Astrocyte of the spinal cord (primary cell): ENCODE results near the gene UBE3D.
"Not testable (repeated sequence)": the region's sequence is repeated elsewhere in the genome, so short reads cannot be mapped to it uniquely, and the experiment has no call there.

ENCODE experiments used
- DNase-seq: peaks from one replicate; pipeline ENCODE4 v3.0.0; 2011; ENCODE audit warnings: low read depth, low spot score
- H3K4me3 ChIP-seq: 2 replicates; pipeline ENCODE4 v1.5.1; 2011; ENCODE audit warnings: low read depth, mild to moderate bottlenecking, low read length, moderate library complexity
- CTCF ChIP-seq: IDR thresholded peaks from 2 replicates; pipeline ENCODE4 v1.5.1; 2012; ENCODE audit warnings: low read depth, mild to moderate bottlenecking, low read length, inconsistent platforms
- in situ Hi-C: cut with HindIII; loops from 2 replicates; pipeline ENCODE4 v1.10.0; 2017; ENCODE audit warnings: low sequenced_read_pairs

UBE3D gene

GRCh38 chr6:82951389-82951788 lies 114.3 kb downstream of the UBE3D start:
- no peak for DNase-seq
- TF ChIP-seq CTCF: no peak
- no peak overlapping the region for H3K4me3 ChIP-seq
- in situ Hi-C loops: no loop called here

- in situ Hi-C loops, H3K4me3 ChIP-seq, DNase-seq: not testable (repeated sequence)
Observed at GRCh38 chr6:82930915-82931314, 134.7 kb downstream of the UBE3D start.

GRCh38 chr6:82924799-82925535 lies 140.7 kb downstream of the UBE3D start:
- no peak overlapping the region for H3K4me3 ChIP-seq
- DNase-seq: no peak
- in situ Hi-C loops: no loop called here
- no peak for TF ChIP-seq CTCF

- H3K4me3 ChIP-seq: no peak overlapping the region
- no peak for TF ChIP-seq CTCF
- DNase-seq: no peak
- in situ Hi-C loops: no loop called here
Observed at GRCh38 chr6:82921258-82921657, 144.4 kb downstream of the UBE3D start.

- no peak overlapping the region for H3K4me3 ChIP-seq
- no peak for TF ChIP-seq CTCF
- in situ Hi-C loops: no loop called here
- DNase-seq: peak; percentile 18
Observed at GRCh38 chr6:82917346-82918064, 148.1 kb downstream of the UBE3D start.

- H3K4me3 ChIP-seq: no peak overlapping the region
- DNase-seq: no peak
- in situ Hi-C loops: no loop called here
- TF ChIP-seq CTCF: no peak
Observed at GRCh38 chr6:82915666-82916065, 150.0 kb downstream of the UBE3D start.

- no peak for DNase-seq
- no peak for TF ChIP-seq CTCF
- in situ Hi-C loops: no loop called here
- H3K4me3 ChIP-seq: no peak overlapping the region
Observed at GRCh38 chr6:82914511-82914910, 151.1 kb downstream of the UBE3D start.
